Osteocyte (in vitro differentiated cells): ENCODE measurements around the gene RNF208. TPM values are rescaled to one million over a fixed set of nuclear protein-coding genes. Genes with fewer than 3 reads are reported as not detected.
A peak's percentile ranks its signal among the peaks of the same experiment; 100 is the strongest.

Experiments
- DNase-seq: peaks from one replicate; pipeline ENCODE4 v3.0.0; 2021; ENCODE audit warnings: mixed read lengths; ENCODE audit not compliant: unreplicated experiment; ENCODE audit errors: extremely low spot score
- H3K27ac Mint-ChIP-seq: one replicate; pipeline ENCODE4 v1.8.0; 2021; ENCODE audit warnings: mild to moderate bottlenecking, mixed read lengths; ENCODE audit not compliant: unreplicated experiment
- H3K27me3 Mint-ChIP-seq: one replicate; pipeline ENCODE4 v1.8.0; 2021; ENCODE audit warnings: mixed read lengths; ENCODE audit not compliant: unreplicated experiment
- H3K36me3 Mint-ChIP-seq: one replicate; pipeline ENCODE4 v1.8.0; 2021; ENCODE audit warnings: mixed read lengths; ENCODE audit not compliant: unreplicated experiment
- H3K4me1 Mint-ChIP-seq: one replicate; pipeline ENCODE4 v1.8.0; 2021; ENCODE audit warnings: mixed read lengths; ENCODE audit not compliant: unreplicated experiment
- H3K4me3 Mint-ChIP-seq: one replicate; pipeline ENCODE4 v1.8.0; 2021; ENCODE audit warnings: mild to moderate bottlenecking, moderate library complexity, mixed read lengths; ENCODE audit not compliant: unreplicated experiment
- H3K9me3 Mint-ChIP-seq: one replicate; pipeline ENCODE4 v1.8.0; 2021; ENCODE audit warnings: mixed read lengths; ENCODE audit not compliant: unreplicated experiment
- total RNA-seq: library from RNA; stranded (reverse); gene quantifications from 2 replicates; pipeline ENCODE4 v1.2.1, GENCODE V29; 2021
- TF ChIP-seq, protein P1 (sequence below): fragments of 200-600 bp; sonication (generic); IDR thresholded peaks from 2 replicates; pipeline ENCODE4 v1.5.0; 2021; ENCODE audit warnings: antibody characterized with exemption, mild to moderate bottlenecking, moderate library complexity

RNF208 gene
- total RNA-seq, 1 donor from 2014 or later = 7.2 TPM

GRCh38 chr9:137218212-137218753 is 3.8 kb downstream of the RNF208 start:
- Mint-ChIP-seq H3K9me3 (no peaks in the 10 kb centered on the region), H3K36me3 (no peaks in the 10 kb centered on the region), H3K27ac (no peak overlapping the region), H3K27me3 (no peaks in the 10 kb centered on the region), H3K4me1 (peaks cover 10% of the 10 kb centered on the region), H3K4me3 (no peak overlapping the region)
- no peak for DNase-seq
- TF ChIP-seq, protein P1, sequence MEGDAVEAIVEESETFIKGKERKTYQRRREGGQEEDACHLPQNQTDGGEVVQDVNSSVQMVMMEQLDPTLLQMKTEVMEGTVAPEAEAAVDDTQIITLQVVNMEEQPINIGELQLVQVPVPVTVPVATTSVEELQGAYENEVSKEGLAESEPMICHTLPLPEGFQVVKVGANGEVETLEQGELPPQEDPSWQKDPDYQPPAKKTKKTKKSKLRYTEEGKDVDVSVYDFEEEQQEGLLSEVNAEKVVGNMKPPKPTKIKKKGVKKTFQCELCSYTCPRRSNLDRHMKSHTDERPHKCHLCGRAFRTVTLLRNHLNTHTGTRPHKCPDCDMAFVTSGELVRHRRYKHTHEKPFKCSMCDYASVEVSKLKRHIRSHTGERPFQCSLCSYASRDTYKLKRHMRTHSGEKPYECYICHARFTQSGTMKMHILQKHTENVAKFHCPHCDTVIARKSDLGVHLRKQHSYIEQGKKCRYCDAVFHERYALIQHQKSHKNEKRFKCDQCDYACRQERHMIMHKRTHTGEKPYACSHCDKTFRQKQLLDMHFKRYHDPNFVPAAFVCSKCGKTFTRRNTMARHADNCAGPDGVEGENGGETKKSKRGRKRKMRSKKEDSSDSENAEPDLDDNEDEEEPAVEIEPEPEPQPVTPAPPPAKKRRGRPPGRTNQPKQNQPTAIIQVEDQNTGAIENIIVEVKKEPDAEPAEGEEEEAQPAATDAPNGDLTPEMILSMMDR = no peak

GRCh38 chr9:137217276-137218211 is 4.5 kb downstream of the RNF208 start:
- peaks cover 5% of the 10 kb centered on the region for H3K4me1 Mint-ChIP-seq
- TF ChIP-seq, protein P1 = no peak
- H3K4me3 Mint-ChIP-seq = no peak overlapping the region
- H3K9me3 Mint-ChIP-seq = no peaks in the 10 kb centered on the region
- H3K36me3 Mint-ChIP-seq = peaks cover 3% of the 10 kb centered on the region
- H3K27ac Mint-ChIP-seq = peak overlapping the region; percentile 27
- H3K27me3 Mint-ChIP-seq = no peaks in the 10 kb centered on the region
- no peak for DNase-seq

DNA sequence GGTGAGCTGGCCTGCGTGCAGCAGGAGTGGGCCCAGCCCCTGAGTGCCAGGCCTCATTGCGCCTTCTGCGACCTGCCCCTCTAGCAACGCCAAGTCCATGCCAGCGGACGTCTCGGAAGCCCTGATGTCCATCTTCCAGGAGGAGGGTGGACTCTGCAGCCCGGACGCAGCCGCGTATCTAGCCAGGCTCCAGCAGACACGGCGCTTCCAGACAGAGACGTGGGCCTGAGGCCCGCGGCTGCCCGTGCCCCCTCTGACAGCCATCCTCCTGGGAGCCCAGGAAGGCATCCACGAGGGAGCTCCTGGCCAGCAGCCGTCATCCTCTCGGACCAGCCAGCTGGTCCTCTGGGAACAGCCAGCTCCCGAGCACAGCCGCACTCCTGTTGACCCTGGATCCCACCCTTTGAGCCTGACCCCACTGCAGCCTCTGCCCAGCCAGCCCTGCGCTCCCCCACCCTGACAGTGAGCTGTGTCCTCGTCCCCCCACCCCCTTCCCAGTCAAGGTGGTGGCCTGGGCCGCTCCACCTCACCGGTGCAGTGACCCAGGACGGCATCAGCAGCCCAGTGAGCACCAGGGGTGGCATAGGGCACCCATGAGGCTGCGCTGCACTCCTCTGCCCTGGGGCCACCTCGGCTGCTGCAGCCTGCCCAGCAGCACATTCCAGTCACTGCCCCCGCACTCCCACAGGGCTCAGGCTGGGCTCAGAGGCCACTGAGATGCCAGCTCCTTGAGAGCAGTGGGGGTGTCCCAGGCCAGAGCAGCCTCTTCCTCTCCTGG is 5.7 kb downstream of the RNF208 start:
- Mint-ChIP-seq H3K27ac (no peak overlapping the region), H3K27me3 (no peaks in the 10 kb centered on the region), H3K4me3 (no peak overlapping the region), H3K36me3 (peaks cover 3% of the 10 kb centered on the region), H3K4me1 (peaks cover 5% of the 10 kb centered on the region), H3K9me3 (no peaks in the 10 kb centered on the region)
- no peak for DNase-seq
- TF ChIP-seq, protein P1 = no peak

DNA sequence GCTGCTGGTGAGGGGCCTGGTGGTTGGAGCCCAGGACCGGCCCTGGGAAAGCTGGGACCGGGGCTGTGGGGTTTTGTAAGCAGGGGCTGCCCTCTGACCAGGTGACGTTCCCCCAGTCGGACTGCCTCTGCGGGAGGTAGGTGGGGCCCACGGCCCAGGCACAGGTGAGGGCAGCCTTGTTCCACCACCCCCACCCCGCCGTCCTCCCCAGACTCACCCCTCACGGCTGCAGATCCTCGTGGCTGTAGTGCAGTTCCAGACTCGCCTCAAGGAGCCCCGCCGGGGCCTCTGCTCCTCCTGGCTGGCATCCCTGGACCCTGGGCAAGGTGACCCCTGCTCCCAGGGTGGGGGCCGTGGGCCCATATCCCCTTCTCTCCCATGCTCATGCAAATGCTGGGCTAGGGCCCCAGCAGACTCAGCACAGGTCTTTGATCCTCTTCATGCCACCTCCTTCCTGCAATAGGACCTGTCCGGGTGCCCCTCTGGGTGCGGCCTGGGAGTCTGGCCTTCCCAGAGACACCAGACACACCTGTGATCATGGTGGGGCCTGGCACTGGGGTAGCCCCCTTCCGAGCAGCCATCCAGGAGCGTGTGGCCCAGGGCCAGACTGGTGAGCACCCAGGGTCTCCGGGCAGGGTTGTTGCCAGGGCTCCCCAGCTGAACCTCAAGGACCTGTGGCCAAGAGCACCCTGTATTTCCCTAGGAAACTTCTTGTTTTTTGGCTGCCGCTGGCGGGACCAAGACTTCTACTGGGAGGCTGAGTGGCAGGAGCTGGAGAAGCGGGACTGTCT is 6.6 kb downstream of the RNF208 start:
- H3K36me3 Mint-ChIP-seq = peaks cover 3% of the 10 kb centered on the region
- TF ChIP-seq, protein P1 = no peak
- no peak for DNase-seq
- H3K27me3 Mint-ChIP-seq = no peaks in the 10 kb centered on the region
- H3K4me3 Mint-ChIP-seq = no peak overlapping the region
- no peak overlapping the region for H3K27ac Mint-ChIP-seq
- no peaks in the 10 kb centered on the region for H3K9me3 Mint-ChIP-seq
- H3K4me1 Mint-ChIP-seq = peaks cover 5% of the 10 kb centered on the region
